ENCODE data around the gene KCNMA1.

- TF ChIP-seq CTCF (IDR thresholded peaks at IDR 0.05) (no peak), POLR2A (IDR thresholded peaks at IDR 0.05) (no peak)
These were observed 57.1 kb downstream of the KCNMA1 start for GRCh38 chr10:77580482-77580881.
